Omental fat pad (tissue), 4 donors: ENCODE measurements around the gene CYP27A1. TPM values are rescaled to one million over a fixed set of nuclear protein-coding genes. Genes with fewer than 3 reads are reported as not detected.

Experiments
- ATAC-seq: fragments of 150-250 bp; one replicate; pipeline ENCODE4 v1.9.1; 2016; ENCODE audit warnings: mild to moderate bottlenecking, moderate library complexity; ENCODE audit not compliant: low FRiP score
- DNase-seq: peaks from one replicate; pipeline ENCODE4 v3.0.0-alpha.2; 2019; ENCODE audit warnings: low spot score
- total RNA-seq, 4 donors: library from RNA; depleted of rRNA; stranded (reverse); fragments of >200 nt; gene quantifications; one replicate each; pipeline ENCODE4 v1.1.0, GENCODE V29; 2016
- TF ChIP-seq, protein P1 (sequence below), 3 donors: fragments of 450-650 bp; IDR thresholded peaks; one replicate each; pipeline ENCODE4 v1.5.1; 2016 to 2017; ENCODE audit warnings: antibody characterized with exemption in 3 of 3, mild to moderate bottlenecking in 3 of 3, moderate library complexity in 2 of 3

CYP27A1 gene
- total RNA-seq, result 10 to 100 TPM; 22.6 to 89.0 (median 35.9) TPM

DNA sequence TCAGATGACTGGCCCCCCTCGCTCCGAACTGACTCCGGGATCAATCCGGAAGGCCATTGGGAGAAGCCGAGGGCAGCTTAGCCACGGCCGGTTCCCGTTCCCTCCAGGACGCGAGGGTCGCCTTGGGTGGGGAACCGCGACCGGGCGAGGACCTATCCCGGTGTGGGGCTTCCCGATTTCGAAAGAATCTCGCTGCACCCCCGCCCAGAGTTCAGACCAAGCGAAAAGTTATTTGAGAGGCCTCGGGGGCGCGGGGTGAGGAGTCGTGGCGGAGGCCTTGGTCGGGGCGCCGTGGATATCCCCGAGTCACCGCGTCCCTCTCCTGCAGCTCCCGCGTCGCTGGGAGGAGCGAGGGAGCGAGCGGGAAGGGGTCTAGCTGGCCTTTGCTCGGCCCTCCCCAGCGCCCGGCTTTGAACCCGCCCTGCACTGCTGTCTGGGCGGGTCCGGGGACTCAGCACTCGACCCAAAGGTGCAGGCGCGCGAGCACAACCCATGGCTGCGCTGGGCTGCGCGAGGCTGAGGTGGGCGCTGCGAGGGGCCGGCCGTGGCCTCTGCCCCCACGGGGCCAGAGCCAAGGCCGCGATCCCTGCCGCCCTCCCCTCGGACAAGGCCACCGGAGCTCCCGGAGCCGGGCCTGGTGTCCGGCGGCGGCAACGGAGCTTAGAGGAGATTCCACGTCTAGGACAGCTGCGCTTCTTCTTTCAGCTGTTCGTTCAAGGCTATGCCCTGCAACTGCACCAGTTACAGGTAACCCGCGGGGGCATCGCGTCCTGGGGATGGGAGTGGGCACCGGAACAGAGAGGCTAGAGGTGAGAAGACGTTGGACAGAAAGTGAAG lies at the start of gene CYP27A1:
CYP27A1 (plus strand) TSS at position 457 of the 837 bp plus-strand sequence; CDS start at position 493, 36 bp downstream.
- ATAC-seq (peak; percentile 63), DNase-seq (peak; percentile 27)
- TF ChIP-seq, protein P1, sequence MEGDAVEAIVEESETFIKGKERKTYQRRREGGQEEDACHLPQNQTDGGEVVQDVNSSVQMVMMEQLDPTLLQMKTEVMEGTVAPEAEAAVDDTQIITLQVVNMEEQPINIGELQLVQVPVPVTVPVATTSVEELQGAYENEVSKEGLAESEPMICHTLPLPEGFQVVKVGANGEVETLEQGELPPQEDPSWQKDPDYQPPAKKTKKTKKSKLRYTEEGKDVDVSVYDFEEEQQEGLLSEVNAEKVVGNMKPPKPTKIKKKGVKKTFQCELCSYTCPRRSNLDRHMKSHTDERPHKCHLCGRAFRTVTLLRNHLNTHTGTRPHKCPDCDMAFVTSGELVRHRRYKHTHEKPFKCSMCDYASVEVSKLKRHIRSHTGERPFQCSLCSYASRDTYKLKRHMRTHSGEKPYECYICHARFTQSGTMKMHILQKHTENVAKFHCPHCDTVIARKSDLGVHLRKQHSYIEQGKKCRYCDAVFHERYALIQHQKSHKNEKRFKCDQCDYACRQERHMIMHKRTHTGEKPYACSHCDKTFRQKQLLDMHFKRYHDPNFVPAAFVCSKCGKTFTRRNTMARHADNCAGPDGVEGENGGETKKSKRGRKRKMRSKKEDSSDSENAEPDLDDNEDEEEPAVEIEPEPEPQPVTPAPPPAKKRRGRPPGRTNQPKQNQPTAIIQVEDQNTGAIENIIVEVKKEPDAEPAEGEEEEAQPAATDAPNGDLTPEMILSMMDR (IDR thresholded peaks at IDR 0.05), result no peak

DNA sequence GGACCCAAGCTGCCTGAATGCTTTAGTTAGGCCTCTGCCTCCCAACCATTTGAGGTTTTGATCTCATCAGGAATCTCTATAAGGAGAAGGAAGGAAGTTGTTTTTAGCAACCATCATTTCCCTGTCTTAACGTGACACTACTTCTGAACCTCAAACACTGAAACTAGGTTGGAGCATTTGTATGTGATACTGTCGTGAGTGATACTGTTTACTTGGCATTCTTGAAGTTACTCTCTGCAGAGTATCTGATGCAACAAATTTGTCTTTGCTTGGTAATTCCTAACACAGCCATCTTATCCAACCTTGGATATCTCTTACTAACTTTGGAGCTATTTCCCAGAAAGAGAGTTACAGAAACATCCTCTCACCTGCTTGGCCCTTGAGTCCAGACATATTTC lies 49.2 kb upstream of the CYP27A1 start:
- TF ChIP-seq, protein P1 (IDR thresholded peaks at IDR 0.05), result no peak
- ATAC-seq (no peak), DNase-seq (no peak)

DNA sequence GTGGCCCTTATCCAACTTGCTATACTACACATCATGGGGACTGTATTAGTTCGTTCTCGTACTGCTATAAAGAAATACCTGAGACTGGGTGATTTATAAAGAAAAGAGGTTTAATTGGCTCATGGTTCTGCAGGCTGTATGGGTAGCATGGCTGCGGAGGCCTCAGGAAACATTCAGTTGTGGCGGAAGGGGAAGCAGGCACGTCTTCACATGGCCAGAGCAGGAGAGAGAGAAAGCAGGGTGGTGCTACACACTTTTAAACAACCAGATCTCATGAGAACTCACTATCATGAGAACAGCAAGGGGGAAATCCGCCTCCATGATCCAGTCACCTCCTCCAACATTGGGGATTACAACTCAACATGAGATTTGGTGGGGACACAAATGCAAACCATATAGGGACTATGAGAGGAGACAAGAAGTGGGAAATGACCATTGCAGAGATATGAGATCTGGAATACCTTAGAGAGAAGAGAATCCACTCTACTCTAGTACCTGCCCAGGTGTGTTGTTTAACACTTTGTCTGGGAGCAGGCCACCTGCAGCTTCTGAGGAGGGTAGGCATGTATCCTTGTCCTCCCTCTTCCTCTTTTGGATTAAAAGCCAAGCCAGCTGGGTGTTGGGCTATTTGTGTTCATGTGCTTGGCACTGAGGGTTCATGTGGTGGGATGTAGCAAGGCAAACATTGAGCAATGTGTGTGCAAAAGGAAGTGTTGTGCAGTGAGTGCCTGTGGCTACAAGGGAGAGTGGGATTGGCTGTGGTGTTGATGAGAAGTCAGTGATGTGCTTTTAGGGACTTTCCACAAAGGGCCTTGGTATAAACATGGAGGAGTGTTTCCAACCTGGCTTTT lies 48.6 kb upstream of the CYP27A1 start:
- ATAC-seq (no peak), DNase-seq (no peak)
- TF ChIP-seq, protein P1 (IDR thresholded peaks at IDR 0.05), result no peak

DNA sequence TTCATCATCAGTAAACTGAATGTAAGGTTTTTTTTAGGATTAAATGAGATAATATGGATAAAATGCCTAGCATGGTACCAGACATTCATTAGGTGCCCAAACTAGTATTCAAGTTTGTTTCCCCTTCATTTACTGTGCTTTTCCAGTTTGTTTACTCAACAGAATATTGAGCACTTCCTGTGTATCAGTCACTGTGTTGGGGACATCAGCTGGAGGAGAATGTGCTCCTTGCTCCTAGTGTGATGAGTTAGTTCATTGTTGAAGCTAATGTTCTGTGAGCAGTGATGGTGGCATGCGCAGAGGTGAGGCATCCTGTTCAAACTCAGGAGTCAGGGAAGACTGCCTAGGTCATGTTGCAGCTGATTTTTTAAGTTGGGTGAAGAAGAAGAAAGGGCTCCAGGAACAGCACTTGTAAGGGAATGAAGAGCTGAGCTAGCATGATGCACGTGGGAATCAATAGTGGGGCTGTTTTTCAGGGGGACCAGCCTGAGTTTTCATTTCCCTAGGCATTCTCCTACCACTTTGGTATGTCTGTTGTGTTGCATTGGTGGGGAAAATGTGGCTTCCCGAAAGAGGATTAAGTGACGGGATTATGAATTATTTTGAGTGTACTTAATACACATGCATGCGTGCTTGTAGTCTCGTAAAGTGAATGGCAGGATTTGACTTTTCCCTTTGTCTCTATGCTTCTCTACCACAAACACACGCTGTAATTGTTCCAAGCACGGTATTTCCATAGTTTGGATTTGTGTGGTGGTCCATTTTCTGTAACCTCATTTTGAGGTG lies 47.6 kb upstream of the CYP27A1 start:
- TF ChIP-seq, protein P1 (IDR thresholded peaks at IDR 0.05), result no peak
- no peak for ATAC-seq

DNA sequence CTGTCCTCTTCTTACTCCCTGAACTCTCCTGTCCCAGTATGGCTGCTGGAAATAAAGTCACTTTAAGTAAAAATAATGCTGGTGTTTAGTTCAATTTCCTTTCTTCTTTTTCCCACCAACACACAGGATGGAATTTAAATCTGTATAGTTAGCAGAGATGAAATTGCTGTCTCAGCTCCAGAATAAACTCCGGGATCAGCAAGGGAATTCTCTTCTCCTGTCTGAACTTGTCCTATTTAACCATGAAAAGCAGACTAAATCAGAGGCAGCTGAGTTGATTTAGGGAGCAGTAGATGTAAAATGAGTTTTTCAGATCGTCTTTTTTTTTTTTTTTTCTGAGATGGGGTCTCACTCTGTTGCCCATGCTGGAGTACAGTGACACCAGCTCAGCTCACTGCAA lies 45.4 kb upstream of the CYP27A1 start:
- no peak for ATAC-seq
- TF ChIP-seq, protein P1 (IDR thresholded peaks at IDR 0.05), result no peak
- no peak for DNase-seq

More for the DNA sequence above, 47.6 kb upstream of the CYP27A1 start:
- no peak for DNase-seq

DNA sequence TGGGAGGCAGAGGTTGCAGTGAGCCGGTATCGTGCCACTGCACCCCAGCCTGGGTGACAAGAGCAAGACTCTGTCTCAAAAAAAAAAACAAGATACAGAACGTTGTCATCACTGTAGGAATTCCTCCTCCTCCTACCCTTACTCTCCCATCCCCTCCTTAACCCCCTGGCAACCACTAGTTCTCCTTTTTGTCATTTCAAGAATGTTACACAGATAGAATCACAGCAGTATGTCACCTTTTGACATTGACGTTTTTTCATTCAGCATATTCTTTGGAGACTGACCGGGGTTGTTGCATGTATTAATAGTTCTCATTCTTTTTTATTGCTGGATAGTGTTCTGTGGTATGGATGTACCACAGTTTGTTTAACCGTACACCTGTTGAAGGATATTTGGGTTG lies 38.9 kb upstream of the CYP27A1 start:
- ATAC-seq (no peak), DNase-seq (no peak)
- TF ChIP-seq, protein P1 (IDR thresholded peaks at IDR 0.05), result no peak
